HepG2 (cell line): ENCODE results near the gene ZNRF3. TPM values are rescaled to one million over a fixed set of nuclear protein-coding genes. Genes with fewer than 3 reads are reported as not detected.

Experiments used
- ARNT ChIP-seq: fragments of 450-650 bp; IDR thresholded peaks from 2 replicates; pipeline ENCODE4 v1.6.1; 2017
- ATF1 ChIP-seq: IDR thresholded peaks from 2 replicates; pipeline ENCODE4 v1.6.1; 2016; ENCODE audit warnings: mild to moderate bottlenecking, control low read depth
- CEBPG ChIP-seq: IDR thresholded peaks from 2 replicates; pipeline ENCODE4 v1.6.1; 2016
- GATAD1 ChIP-seq: IDR thresholded peaks from 2 replicates; pipeline ENCODE4 v1.6.1; 2016; ENCODE audit warnings: missing genetic modification reagents, missing compliant biosample characterization
- HNRNPL ChIP-seq: fragments of 200-400 bp; formaldehyde crosslinking; IDR thresholded peaks from 2 replicates; pipeline ENCODE4 v1.6.1; 2017; ENCODE audit warnings: mild to moderate bottlenecking, low read depth, low read length
- KDM5B ChIP-seq: sonication (generic); formaldehyde crosslinking; IDR thresholded peaks from 2 replicates; pipeline ENCODE4 v1.4.0; 2020; ENCODE audit warnings: missing genetic modification reagents, mild to moderate bottlenecking, borderline replicate concordance
- PTBP1 ChIP-seq: fragments of 200-400 bp; formaldehyde crosslinking; IDR thresholded peaks from 2 replicates; pipeline ENCODE4 v1.6.1; 2018; ENCODE audit warnings: low read length, low read depth; ENCODE audit not compliant: poor library complexity, severe bottlenecking
- SOX6 ChIP-seq, 2 experiments: fragments of 450-650 bp in 1 of 2; sonication (generic) in 1 of 2; formaldehyde crosslinking in 1 of 2; IDR thresholded peaks; 2 replicates each; pipeline versions ENCODE4 v1.4.0 to v1.6.1; 2017 to 2020; ENCODE audit warnings: antibody characterized with exemption in 1 of 2, mild to moderate bottlenecking in 1 of 2, missing genetic modification reagents in 1 of 2
- ZFP36L1 ChIP-seq: sonication (generic); formaldehyde crosslinking; IDR thresholded peaks from 2 replicates; pipeline ENCODE4 v1.8.0; 2022; ENCODE audit warnings: mild to moderate bottlenecking, missing genetic modification reagents, moderate library complexity
- ZNF230 ChIP-seq: sonication (generic); formaldehyde crosslinking; IDR thresholded peaks from 2 replicates; pipeline ENCODE4 v1.4.0; 2020; ENCODE audit warnings: mild to moderate bottlenecking, missing genetic modification reagents
- ZNF292 ChIP-seq: sonication (generic); formaldehyde crosslinking; IDR thresholded peaks from 2 replicates; pipeline ENCODE4 v1.8.1; 2022; ENCODE audit warnings: mild to moderate bottlenecking, low read depth, missing genetic modification reagents, borderline replicate concordance
- ZNF432 ChIP-seq: sonication (generic); formaldehyde crosslinking; IDR thresholded peaks from 2 replicates; pipeline ENCODE4 v1.5.0; 2020; ENCODE audit warnings: missing genetic modification reagents, mild to moderate bottlenecking, borderline replicate concordance
- ZNF766 ChIP-seq: sonication (generic); formaldehyde crosslinking; IDR thresholded peaks from 2 replicates; pipeline ENCODE4 v1.5.0; 2020; ENCODE audit warnings: missing genetic modification reagents, borderline replicate concordance
- polyA plus RNA-seq, 8 experiments: library from polyadenylated mRNA; depleted of rRNA in 3 of 8; stranded (reverse) in 7 of 8; unstranded in 1 of 8; fragments of >200 nt; fragmentation: Illumina TruSeq in 4 of 8; extraction: Trizol in 4 of 8; gene quantifications; 2 replicates each; pipeline versions ENCODE4 v1.2.1 to v1.2.3, GENCODE V29; 2011 to 2016; ENCODE audit warnings: low read depth in 4 of 8, missing spikeins in 1 of 8, mixed read lengths in 1 of 8; ENCODE audit not compliant: insufficient read depth in 1 of 8
- total RNA-seq, 5 experiments: library from RNA; depleted of rRNA; stranded (reverse); fragments of >200 nt; fragmentation: Illumina TruSeq; extraction: Trizol; gene quantifications; 2 replicates each; pipeline ENCODE4 v1.2.3, GENCODE V29; 2016; ENCODE audit warnings: low read depth in 1 of 5
- TF ChIP-seq, protein P1 (sequence below), 2 experiments: sonication (generic) in 1 of 2; formaldehyde crosslinking in 1 of 2; IDR thresholded peaks; 2 replicates each; pipeline versions ENCODE4 v1.4.0 to v1.6.1; 2016 to 2020; ENCODE audit warnings: borderline replicate concordance in 1 of 2, low read depth in 1 of 2, mild to moderate bottlenecking in 1 of 2, missing genetic modification reagents in 1 of 2
- TF ChIP-seq, protein P2 (sequence below): sonication (generic); formaldehyde crosslinking; IDR thresholded peaks from 2 replicates; pipeline ENCODE4 v1.4.0; 2020; ENCODE audit warnings: missing genetic modification reagents, borderline replicate concordance
- TF ChIP-seq, protein P3 (sequence below): sonication (generic); formaldehyde crosslinking; IDR thresholded peaks from 2 replicates; pipeline ENCODE4 v1.9.0; 2021; ENCODE audit warnings: mild to moderate bottlenecking, missing genetic modification reagents
- TF ChIP-seq, protein P4 (sequence below): IDR thresholded peaks from 2 replicates; pipeline ENCODE4 v1.6.1; 2012; ENCODE audit warnings: inconsistent platforms

ZNRF3 gene
- total and polyA plus RNA-seq, 2 of the 13 experiments (the other 11 are each of a cell fraction or from before 2014, with no cell fraction given) = 20.3 to 36.7 TPM

DNA sequence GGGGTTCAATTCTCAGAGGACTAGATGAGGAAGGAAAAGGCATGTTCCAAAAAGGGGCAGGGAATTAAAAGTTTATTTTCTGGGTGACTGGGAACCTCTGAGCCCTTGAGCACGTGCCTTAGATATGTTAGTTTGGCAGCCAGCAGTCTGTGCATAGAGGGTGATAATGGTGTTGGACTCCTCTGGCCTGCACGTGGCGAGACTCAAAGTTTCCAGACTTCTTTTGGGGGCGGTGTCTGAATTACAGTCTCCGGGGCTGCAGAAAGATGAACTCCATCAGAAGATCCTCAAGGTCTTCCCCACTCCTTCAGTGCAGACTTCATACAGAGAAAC is 861 bp upstream of the ZNRF3 start (continued):
- TF ChIP-seq, protein P1, sequence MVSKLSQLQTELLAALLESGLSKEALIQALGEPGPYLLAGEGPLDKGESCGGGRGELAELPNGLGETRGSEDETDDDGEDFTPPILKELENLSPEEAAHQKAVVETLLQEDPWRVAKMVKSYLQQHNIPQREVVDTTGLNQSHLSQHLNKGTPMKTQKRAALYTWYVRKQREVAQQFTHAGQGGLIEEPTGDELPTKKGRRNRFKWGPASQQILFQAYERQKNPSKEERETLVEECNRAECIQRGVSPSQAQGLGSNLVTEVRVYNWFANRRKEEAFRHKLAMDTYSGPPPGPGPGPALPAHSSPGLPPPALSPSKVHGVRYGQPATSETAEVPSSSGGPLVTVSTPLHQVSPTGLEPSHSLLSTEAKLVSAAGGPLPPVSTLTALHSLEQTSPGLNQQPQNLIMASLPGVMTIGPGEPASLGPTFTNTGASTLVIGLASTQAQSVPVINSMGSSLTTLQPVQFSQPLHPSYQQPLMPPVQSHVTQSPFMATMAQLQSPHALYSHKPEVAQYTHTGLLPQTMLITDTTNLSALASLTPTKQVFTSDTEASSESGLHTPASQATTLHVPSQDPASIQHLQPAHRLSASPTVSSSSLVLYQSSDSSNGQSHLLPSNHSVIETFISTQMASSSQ (IDR thresholded peaks at IDR 0.05; ENCODE audit: low read depth) = no peak
- TF ChIP-seq, protein P1 (CRISPR knock-in tag; IDR thresholded peaks at IDR 0.05; ENCODE audit: borderline replicate concordance) = peak; percentile 54; the same call in 1 of the 2 replicates
- TF ChIP-seq KDM5B (CRISPR knock-in tag) (0 out of 2 replicates have a peak, but pooled peaks have one; percentile 59), SOX6 (IDR thresholded peaks at IDR 0.05) (no peak), SOX6 (CRISPR knock-in tag; IDR thresholded peaks at IDR 0.05) (peak; percentile 58), ZNF432 (CRISPR knock-in tag) (no peak), ZNF766 (CRISPR knock-in tag) (no peak), ATF1 (no peak), HNRNPL (no peak), ZNF230 (CRISPR knock-in tag) (0 out of 2 replicates have a peak, but pooled peaks have one; percentile 24), ARNT (no peak), ZFP36L1 (CRISPR knock-in tag) (no peak), PTBP1 (no peak), CEBPG (no peak), ZNF292 (CRISPR knock-in tag) (0 out of 2 replicates have a peak, but pooled peaks have one; percentile 16), GATAD1 (CRISPR knock-in tag) (no peak)
- TF ChIP-seq, protein P2, sequence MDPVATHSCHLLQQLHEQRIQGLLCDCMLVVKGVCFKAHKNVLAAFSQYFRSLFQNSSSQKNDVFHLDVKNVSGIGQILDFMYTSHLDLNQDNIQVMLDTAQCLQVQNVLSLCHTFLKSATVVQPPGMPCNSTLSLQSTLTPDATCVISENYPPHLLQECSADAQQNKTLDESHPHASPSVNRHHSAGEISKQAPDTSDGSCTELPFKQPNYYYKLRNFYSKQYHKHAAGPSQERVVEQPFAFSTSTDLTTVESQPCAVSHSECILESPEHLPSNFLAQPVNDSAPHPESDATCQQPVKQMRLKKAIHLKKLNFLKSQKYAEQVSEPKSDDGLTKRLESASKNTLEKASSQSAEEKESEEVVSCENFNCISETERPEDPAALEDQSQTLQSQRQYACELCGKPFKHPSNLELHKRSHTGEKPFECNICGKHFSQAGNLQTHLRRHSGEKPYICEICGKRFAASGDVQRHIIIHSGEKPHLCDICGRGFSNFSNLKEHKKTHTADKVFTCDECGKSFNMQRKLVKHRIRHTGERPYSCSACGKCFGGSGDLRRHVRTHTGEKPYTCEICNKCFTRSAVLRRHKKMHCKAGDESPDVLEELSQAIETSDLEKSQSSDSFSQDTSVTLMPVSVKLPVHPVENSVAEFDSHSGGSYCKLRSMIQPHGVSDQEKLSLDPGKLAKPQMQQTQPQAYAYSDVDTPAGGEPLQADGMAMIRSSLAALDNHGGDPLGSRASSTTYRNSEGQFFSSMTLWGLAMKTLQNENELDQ (CRISPR knock-in tag) = no peak
- TF ChIP-seq, protein P3, sequence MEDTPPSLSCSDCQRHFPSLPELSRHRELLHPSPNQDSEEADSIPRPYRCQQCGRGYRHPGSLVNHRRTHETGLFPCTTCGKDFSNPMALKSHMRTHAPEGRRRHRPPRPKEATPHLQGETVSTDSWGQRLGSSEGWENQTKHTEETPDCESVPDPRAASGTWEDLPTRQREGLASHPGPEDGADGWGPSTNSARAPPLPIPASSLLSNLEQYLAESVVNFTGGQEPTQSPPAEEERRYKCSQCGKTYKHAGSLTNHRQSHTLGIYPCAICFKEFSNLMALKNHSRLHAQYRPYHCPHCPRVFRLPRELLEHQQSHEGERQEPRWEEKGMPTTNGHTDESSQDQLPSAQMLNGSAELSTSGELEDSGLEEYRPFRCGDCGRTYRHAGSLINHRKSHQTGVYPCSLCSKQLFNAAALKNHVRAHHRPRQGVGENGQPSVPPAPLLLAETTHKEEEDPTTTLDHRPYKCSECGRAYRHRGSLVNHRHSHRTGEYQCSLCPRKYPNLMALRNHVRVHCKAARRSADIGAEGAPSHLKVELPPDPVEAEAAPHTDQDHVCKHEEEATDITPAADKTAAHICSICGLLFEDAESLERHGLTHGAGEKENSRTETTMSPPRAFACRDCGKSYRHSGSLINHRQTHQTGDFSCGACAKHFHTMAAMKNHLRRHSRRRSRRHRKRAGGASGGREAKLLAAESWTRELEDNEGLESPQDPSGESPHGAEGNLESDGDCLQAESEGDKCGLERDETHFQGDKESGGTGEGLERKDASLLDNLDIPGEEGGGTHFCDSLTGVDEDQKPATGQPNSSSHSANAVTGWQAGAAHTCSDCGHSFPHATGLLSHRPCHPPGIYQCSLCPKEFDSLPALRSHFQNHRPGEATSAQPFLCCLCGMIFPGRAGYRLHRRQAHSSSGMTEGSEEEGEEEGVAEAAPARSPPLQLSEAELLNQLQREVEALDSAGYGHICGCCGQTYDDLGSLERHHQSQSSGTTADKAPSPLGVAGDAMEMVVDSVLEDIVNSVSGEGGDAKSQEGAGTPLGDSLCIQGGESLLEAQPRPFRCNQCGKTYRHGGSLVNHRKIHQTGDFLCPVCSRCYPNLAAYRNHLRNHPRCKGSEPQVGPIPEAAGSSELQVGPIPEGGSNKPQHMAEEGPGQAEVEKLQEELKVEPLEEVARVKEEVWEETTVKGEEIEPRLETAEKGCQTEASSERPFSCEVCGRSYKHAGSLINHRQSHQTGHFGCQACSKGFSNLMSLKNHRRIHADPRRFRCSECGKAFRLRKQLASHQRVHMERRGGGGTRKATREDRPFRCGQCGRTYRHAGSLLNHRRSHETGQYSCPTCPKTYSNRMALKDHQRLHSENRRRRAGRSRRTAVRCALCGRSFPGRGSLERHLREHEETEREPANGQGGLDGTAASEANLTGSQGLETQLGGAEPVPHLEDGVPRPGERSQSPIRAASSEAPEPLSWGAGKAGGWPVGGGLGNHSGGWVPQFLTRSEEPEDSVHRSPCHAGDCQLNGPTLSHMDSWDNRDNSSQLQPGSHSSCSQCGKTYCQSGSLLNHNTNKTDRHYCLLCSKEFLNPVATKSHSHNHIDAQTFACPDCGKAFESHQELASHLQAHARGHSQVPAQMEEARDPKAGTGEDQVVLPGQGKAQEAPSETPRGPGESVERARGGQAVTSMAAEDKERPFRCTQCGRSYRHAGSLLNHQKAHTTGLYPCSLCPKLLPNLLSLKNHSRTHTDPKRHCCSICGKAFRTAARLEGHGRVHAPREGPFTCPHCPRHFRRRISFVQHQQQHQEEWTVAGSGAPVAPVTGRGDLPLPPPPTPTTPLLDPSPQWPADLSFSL (CRISPR knock-in tag) = no peak
- TF ChIP-seq, protein P4, sequence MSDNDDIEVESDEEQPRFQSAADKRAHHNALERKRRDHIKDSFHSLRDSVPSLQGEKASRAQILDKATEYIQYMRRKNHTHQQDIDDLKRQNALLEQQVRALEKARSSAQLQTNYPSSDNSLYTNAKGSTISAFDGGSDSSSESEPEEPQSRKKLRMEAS = peak; percentile 71; the same call in 1 of the 2 replicates
